Liver (tissue), 9 donors: ENCODE data around the gene RPTOR. TPM values are rescaled to one million over a fixed set of nuclear protein-coding genes. Genes with fewer than 3 reads are reported as not detected.
"Not testable (repeated sequence)": the region's sequence is repeated elsewhere in the genome, so short reads cannot be mapped to it uniquely, and the experiment has no call there.

Experiments
- DNase-seq: peaks from one replicate; pipeline ENCODE4 v3.0.0-alpha.2; 2017; ENCODE audit warnings: low spot score
- H3K27ac ChIP-seq, 2 donors: one replicate each; pipeline ENCODE4 v1.7.0; 2013; ENCODE audit warnings: inconsistent platforms in 2 of 2, low read length in 2 of 2, control low read depth in 1 of 2, low read depth in 1 of 2, mild to moderate bottlenecking in 1 of 2
- H3K27me3 ChIP-seq, 4 donors: one replicate each; pipeline versions ENCODE4 v1.6.1 to v1.7.0; 2013; ENCODE audit warnings: low read length in 3 of 4, inconsistent platforms in 1 of 4, mild to moderate bottlenecking in 1 of 4, moderate library complexity in 1 of 4; ENCODE audit not compliant: control insufficient read depth in 4 of 4, insufficient read depth in 4 of 4
- H3K36me3 ChIP-seq, 4 donors: one replicate each; pipeline versions ENCODE4 v1.6.1 to v1.7.0; 2013; ENCODE audit warnings: low read length in 3 of 4, mild to moderate bottlenecking in 3 of 4, low read depth in 1 of 4, moderate library complexity in 1 of 4; ENCODE audit not compliant: control insufficient read depth in 4 of 4, insufficient read depth in 3 of 4
- H3K4me1 ChIP-seq, 4 donors: one replicate each; pipeline versions ENCODE4 v1.6.1 to v1.7.0; 2013; ENCODE audit warnings: low read length in 3 of 4, mild to moderate bottlenecking in 3 of 4, moderate library complexity in 1 of 4; ENCODE audit not compliant: control insufficient read depth in 4 of 4, insufficient read depth in 4 of 4
- H3K4me3 ChIP-seq, 3 donors: one replicate each; pipeline versions ENCODE4 v1.6.1 to v1.7.0; 2013; ENCODE audit warnings: low read length in 3 of 3, control low read depth in 1 of 3, low read depth in 1 of 3, mild to moderate bottlenecking in 1 of 3
- H3K9ac ChIP-seq, 2 donors: one replicate each; pipeline ENCODE4 v1.7.0; 2013; ENCODE audit warnings: low read length in 2 of 2, mild to moderate bottlenecking in 2 of 2, moderate library complexity in 2 of 2, control low read depth in 1 of 2, low read depth in 1 of 2
- H3K9me3 ChIP-seq, 4 donors: one replicate each; pipeline versions ENCODE4 v1.6.1 to v1.7.0; 2013; ENCODE audit warnings: low read length in 3 of 4; ENCODE audit not compliant: control insufficient read depth in 4 of 4
- ATF3 ChIP-seq: IDR thresholded peaks from 2 replicates; pipeline ENCODE4 v1.6.1; 2016; ENCODE audit warnings: antibody characterized with exemption
- FOXA1 ChIP-seq: IDR thresholded peaks from 2 replicates; pipeline ENCODE4 v1.6.1; 2016; ENCODE audit warnings: antibody characterized with exemption
- FOXA2 ChIP-seq: IDR thresholded peaks from 2 replicates; pipeline ENCODE4 v1.6.1; 2016; ENCODE audit warnings: antibody characterized with exemption
- GABPA ChIP-seq, 2 donors: IDR thresholded peaks in 1 of 2; conservative IDR thresholded peaks in 1 of 2; 2 replicates each; pipeline ENCODE4 v1.6.1; 2016; ENCODE audit warnings: antibody characterized with exemption in 2 of 2, mild to moderate bottlenecking in 1 of 2, moderate library complexity in 1 of 2
- JUND ChIP-seq, 2 donors: IDR thresholded peaks; 2 replicates each; pipeline ENCODE4 v1.6.1; 2016; ENCODE audit warnings: antibody characterized with exemption in 2 of 2
- NR2F2 ChIP-seq: IDR thresholded peaks from 2 replicates; pipeline ENCODE4 v1.6.1; 2016; ENCODE audit warnings: antibody characterized with exemption
- RAD21 ChIP-seq, 2 donors: IDR thresholded peaks; 2 replicates each; pipeline ENCODE4 v1.6.1; 2016; ENCODE audit warnings: antibody characterized with exemption in 2 of 2, mild to moderate bottlenecking in 2 of 2
- REST ChIP-seq: IDR thresholded peaks from 2 replicates; pipeline ENCODE4 v1.6.1; 2016; ENCODE audit warnings: antibody characterized with exemption, mild to moderate bottlenecking
- RXRA ChIP-seq, 2 donors: IDR thresholded peaks; 2 replicates each; pipeline ENCODE4 v1.6.1; 2017 to 2018; ENCODE audit warnings: antibody characterized with exemption in 2 of 2, mild to moderate bottlenecking in 1 of 2
- SP1 ChIP-seq: IDR thresholded peaks from 2 replicates; pipeline ENCODE4 v1.6.1; 2018; ENCODE audit warnings: antibody characterized with exemption, mild to moderate bottlenecking
- TAF1 ChIP-seq: conservative IDR thresholded peaks from 2 replicates; pipeline ENCODE4 v1.6.1; 2016; ENCODE audit warnings: antibody characterized with exemption, mild to moderate bottlenecking
- YY1 ChIP-seq: IDR thresholded peaks from 2 replicates; pipeline ENCODE4 v1.6.1; 2016; ENCODE audit warnings: antibody characterized with exemption, mild to moderate bottlenecking
- WGBS: extraction: QIAGEN DNeasy Blood & Tissue Kit; methylation state at CpG from one replicate; pipeline ENCODE4 v1.1.7; 2013; 5-methylcytosine and 5-hydroxymethylcytosine counted together
- polyA plus RNA-seq, 2 donors: library from polyadenylated mRNA; stranded (reverse) in 1 of 2; unstranded in 1 of 2; fragments of 200-250 nt in 1 of 2; fragments of >200 nt in 1 of 2; fragmentation: Nextera tagmentation in 1 of 2; extraction: Ambion mirVana in 1 of 2; gene quantifications; one replicate each; pipeline versions ENCODE4 v1.2.1 to v1.2.3, GENCODE V29; 2013 to 2015
- total RNA-seq, 2 donors: library from RNA; depleted of rRNA; stranded (reverse); fragments of >200 nt; gene quantifications; one replicate each; pipeline ENCODE4 v1.2.3, GENCODE V29; 2014
- TF ChIP-seq, protein P1 (sequence below): IDR thresholded peaks from 2 replicates; pipeline ENCODE4 v1.6.1; 2016; ENCODE audit warnings: antibody characterized with exemption
- TF ChIP-seq, protein P2 (sequence below): fragments of 150-350 bp; IDR thresholded peaks from 2 replicates; pipeline ENCODE4 v1.5.1; 2017; ENCODE audit warnings: improper control_type of control experiment, low read depth, low read length; ENCODE audit not compliant: missing input control
- donor health status: healthy.
- donor health status: healthy.
- donor health status: healthy.
- donor health status: healthy.
- donor health status: healthy.

RPTOR gene
- total and polyA plus RNA-seq, 4 donors = 4.8 to 25.4 (median 11.6) TPM

DNA sequence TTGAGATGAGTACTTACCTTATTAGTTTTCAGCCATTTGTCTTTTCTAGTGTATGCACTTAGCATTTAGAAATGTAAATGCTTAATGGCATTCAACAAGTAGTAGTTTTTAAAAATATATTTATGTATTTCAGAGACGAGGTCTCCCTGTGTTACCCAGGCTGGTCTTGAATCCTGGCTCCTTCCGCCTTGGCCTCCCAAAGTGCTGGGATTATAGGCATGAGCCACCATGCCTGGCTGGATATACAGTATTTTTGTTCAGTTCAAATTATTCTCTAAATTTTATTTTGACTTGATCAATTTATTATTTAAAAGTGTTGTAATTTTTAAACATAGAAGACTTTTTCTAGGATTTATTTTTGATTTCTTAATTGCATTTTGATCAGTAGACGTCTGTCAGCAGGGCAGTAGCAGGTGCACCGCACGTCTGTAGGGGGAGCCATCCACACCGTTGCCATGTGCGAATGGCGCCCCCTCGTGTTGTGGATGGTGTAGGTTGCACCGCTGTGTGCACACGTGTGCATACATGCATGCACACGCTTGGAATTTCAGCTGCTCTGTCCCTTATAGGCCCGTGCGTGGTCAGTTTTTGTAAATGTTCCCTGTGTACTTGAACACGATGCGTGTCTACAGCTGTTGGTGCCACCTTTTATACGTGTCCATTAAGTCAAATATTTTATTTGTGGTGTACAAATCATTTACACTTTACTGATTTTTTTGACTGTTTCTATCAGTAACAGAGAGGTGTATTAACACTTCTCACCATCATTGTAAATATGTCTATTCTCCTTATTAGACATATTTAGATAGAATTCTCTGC, 30.6 kb downstream of the RPTOR start:
- Histone ChIP-seq H3K4me1 (peaks cover 0 to 2% (median 0%) of the 10 kb centered on the region in 4 donors), H3K27me3 (no peaks in the 10 kb centered on the region), H3K4me3 (no peak overlapping the region), H3K9me3 (no peaks in the 10 kb centered on the region), H3K27ac (no peak overlapping the region), H3K36me3 (no peaks in the 10 kb centered on the region), H3K9ac (no peak overlapping the region)
- TF ChIP-seq RAD21 (IDR thresholded peaks at IDR 0.05) (peak; percentile 83 to 95), FOXA1 (no peak), JUND (IDR thresholded peaks at IDR 0.05) (peak in 1 of 2 donors; percentile 65)
- TF ChIP-seq, protein P1, sequence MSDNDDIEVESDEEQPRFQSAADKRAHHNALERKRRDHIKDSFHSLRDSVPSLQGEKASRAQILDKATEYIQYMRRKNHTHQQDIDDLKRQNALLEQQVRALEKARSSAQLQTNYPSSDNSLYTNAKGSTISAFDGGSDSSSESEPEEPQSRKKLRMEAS = peak; percentile 36
- TF ChIP-seq, protein P2, sequence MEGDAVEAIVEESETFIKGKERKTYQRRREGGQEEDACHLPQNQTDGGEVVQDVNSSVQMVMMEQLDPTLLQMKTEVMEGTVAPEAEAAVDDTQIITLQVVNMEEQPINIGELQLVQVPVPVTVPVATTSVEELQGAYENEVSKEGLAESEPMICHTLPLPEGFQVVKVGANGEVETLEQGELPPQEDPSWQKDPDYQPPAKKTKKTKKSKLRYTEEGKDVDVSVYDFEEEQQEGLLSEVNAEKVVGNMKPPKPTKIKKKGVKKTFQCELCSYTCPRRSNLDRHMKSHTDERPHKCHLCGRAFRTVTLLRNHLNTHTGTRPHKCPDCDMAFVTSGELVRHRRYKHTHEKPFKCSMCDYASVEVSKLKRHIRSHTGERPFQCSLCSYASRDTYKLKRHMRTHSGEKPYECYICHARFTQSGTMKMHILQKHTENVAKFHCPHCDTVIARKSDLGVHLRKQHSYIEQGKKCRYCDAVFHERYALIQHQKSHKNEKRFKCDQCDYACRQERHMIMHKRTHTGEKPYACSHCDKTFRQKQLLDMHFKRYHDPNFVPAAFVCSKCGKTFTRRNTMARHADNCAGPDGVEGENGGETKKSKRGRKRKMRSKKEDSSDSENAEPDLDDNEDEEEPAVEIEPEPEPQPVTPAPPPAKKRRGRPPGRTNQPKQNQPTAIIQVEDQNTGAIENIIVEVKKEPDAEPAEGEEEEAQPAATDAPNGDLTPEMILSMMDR = peak; percentile 99
- DNase-seq = peak; percentile 90
- WGBS = 33% methylated on average over 17 of the region's 17 CpGs

- Histone ChIP-seq H3K9ac (no peak overlapping the region), H3K36me3 (no peaks in the 10 kb centered on the region), H3K4me1 (peaks cover 0 to 2% (median 0%) of the 10 kb centered on the region in 4 donors), H3K27ac (no peak overlapping the region), H3K9me3 (no peaks in the 10 kb centered on the region), H3K27me3 (no peaks in the 10 kb centered on the region), H3K4me3 (no peak overlapping the region)
- TF ChIP-seq FOXA1 = no peak
- 93% methylated on average over 14 of the region's 14 CpGs for WGBS
- no peak for DNase-seq
These were observed 33.4 kb downstream of the RPTOR start for GRCh38 chr17:80577876-80578570.

DNA sequence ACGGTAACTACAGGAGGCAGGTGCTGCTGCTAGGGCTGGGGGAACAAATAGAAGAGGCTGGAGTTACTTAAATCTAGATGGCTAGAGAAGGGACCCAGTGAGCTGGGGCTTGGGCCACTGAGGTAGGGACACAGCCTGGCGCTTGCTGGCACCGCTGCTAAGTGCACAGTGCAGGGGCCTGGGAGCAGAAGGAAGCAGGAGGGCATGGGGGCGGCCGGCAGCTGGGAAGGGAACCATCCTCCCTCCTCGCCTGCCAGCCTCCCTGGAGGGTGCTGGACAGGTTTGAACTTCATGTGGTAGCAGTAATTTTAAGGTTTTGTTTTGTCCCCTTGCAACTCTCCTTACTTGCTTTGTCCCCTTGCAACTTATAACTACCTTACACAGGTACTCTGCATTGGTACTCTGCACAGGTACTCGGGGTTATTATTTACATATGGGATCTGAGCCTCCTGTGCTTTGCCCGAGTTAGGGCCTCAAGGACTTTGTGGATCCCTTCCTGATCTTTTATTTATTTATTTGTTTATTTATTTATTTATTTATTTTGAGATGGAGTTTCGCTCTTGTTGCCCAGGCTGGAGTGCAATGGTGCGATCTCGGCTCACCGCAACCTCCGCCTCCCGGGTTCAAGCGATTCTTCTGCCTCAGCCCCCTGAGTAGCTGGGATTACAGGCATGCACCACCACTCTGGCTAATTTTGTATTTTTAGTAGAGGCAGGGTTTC, 34.2 kb downstream of the RPTOR start:
- not testable (repeated sequence) for H3K4me3 ChIP-seq, H3K4me1 ChIP-seq, H3K9me3 ChIP-seq, H3K27ac ChIP-seq, H3K9ac ChIP-seq, H3K27me3 ChIP-seq, H3K36me3 ChIP-seq, DNase-seq
- WGBS = 96% methylated on average over 15 of the region's 15 CpGs

DNA sequence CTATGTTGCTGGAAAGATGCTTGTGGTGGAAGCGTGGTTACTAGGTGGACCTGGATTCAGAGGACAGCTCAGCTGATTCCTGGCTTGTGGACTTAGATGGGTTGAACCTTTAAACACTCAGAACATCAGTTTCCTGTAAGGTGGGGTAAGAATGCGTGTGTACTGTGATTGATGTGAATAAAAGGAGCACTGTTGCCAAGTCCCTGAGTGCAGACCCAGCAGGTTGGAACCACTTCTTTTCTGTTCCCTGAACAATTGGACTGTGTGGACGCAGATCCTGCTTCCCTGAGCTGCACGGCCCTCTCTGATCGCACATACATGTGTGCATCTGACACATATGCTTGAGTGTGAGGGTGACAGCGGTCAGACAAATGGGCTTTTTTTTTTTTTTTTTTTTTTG, 37.5 kb downstream of the RPTOR start:
- 88% methylated on average over 6 of the region's 6 CpGs for WGBS
- TF ChIP-seq FOXA2 (no peak), YY1 (no peak), ATF3 (no peak), REST (no peak), TAF1 (no peak), RAD21 (IDR thresholded peaks at IDR 0.05) (no peak), GABPA (IDR thresholded peaks at IDR 0.05 in 1 of 2, conservative IDR thresholded peaks at IDR 0.05 in 1 of 2) (no peak), NR2F2 (no peak), SP1 (no peak), JUND (IDR thresholded peaks at IDR 0.05) (no peak), FOXA1 (no peak), RXRA (IDR thresholded peaks at IDR 0.05) (no peak)
- TF ChIP-seq, protein P1 = no peak

More for the DNA sequence above, 37.5 kb downstream of the RPTOR start:
- Histone ChIP-seq H3K36me3 (no peaks in the 10 kb centered on the region), H3K4me1 (no peaks in the 10 kb centered on the region), H3K4me3 (no peak overlapping the region), H3K9me3 (no peaks in the 10 kb centered on the region), H3K9ac (no peak overlapping the region), H3K27ac (no peak overlapping the region), H3K27me3 (no peaks in the 10 kb centered on the region)
- no peak for DNase-seq
